HG03432 (cell line): ENCODE measurements around the gene DUXA.
"Not testable (repeated sequence)": the region's sequence is repeated elsewhere in the genome, so short reads cannot be mapped to it uniquely, and the experiment has no call there.

Experiments used
- ATAC-seq: cut with Tn5 transposase; IDR thresholded peaks from one replicate; pipeline ENCODE4 v1.9.1; 2021; ENCODE audit warnings: mild to moderate bottlenecking, moderate library complexity; ENCODE audit not compliant: unreplicated experiment

Gene DUXA

GRCh38 chr19:57167385-57167784 lies at the start of gene DUXA:
TSS of gene DUXA (minus strand) at chr19:57167485. CDS start at chr19:57167443, 42 bp downstream.
- ATAC-seq, result no peak

- no peak for ATAC-seq
Observed at GRCh38 chr19:57212109-57212508, 44.8 kb upstream of the DUXA start.

GRCh38 chr19:57210381-57210780 lies 43.1 kb upstream of the DUXA start:
- ATAC-seq, result no peak

- ATAC-seq, result no peak
Observed at GRCh38 chr19:57202160-57202559, 34.9 kb upstream of the DUXA start.

GRCh38 chr19:57197874-57198273 lies 30.6 kb upstream of the DUXA start:
- not testable (repeated sequence) for ATAC-seq

- no peak for ATAC-seq
Observed at GRCh38 chr19:57192993-57193392, 25.7 kb upstream of the DUXA start.

- no peak for ATAC-seq
Observed at GRCh38 chr19:57192077-57192420, 24.8 kb upstream of the DUXA start.

GRCh38 chr19:57191141-57192076 lies 24.1 kb upstream of the DUXA start, which contains the start of gene ZNF264:
TSS of gene ZNF264 (plus strand) at chr19:57191500. CDS start at chr19:57191914, 414 bp downstream.
- peak; percentile 98 for ATAC-seq

- no peak for ATAC-seq
Observed at GRCh38 chr19:57190301-57190700, 23.0 kb upstream of the DUXA start.

GRCh38 chr19:57171551-57172081 lies 4.3 kb upstream of the DUXA start:
- no peak for ATAC-seq

GRCh38 chr19:57165846-57166245 lies 1.4 kb downstream of the DUXA start:
- ATAC-seq, result no peak

- no peak for ATAC-seq
Observed at GRCh38 chr19:57161985-57162539, 5.2 kb downstream of the DUXA start.

GRCh38 chr19:57152921-57153320 lies 14.4 kb downstream of the DUXA start:
- no peak for ATAC-seq

- no peak for ATAC-seq
Observed at GRCh38 chr19:57141699-57142098, 25.6 kb downstream of the DUXA start.

- no peak for ATAC-seq
Observed at GRCh38 chr19:57135797-57136196, 31.5 kb downstream of the DUXA start.

GRCh38 chr19:57127403-57127802 lies 39.9 kb downstream of the DUXA start:
- not testable (repeated sequence) for ATAC-seq

- ATAC-seq, result no peak
Observed at GRCh38 chr19:57123882-57124281, 43.4 kb downstream of the DUXA start.

- no peak for ATAC-seq
Observed at GRCh38 chr19:57118848-57119247, 48.4 kb downstream of the DUXA start.

GRCh38 chr19:57113501-57113900 lies 53.8 kb downstream of the DUXA start:
- not testable (repeated sequence) for ATAC-seq

GRCh38 chr19:57111329-57111644 lies 56.0 kb downstream of the DUXA start:
- ATAC-seq, result no peak

- ATAC-seq, result no peak
Observed at GRCh38 chr19:57110592-57111328, 56.5 kb downstream of the DUXA start.
